ENCODE measurements around the gene FLNA. TPM values are rescaled to one million over a fixed set of nuclear protein-coding genes. Genes with fewer than 3 reads are reported as not detected.
"Not testable (repeated sequence)": the region's sequence is repeated elsewhere in the genome, so short reads cannot be mapped to it uniquely, and the experiment has no call there.

FLNA gene
- total and polyA plus RNA-seq, 2 donors (not counting 3 experiments of a cell fraction or from before 2014, with no cell fraction given), result 658 to 1,474 TPM

- Histone ChIP-seq H3K9ac (replicated peaks; ENCODE audit: extremely low read depth, insufficient read depth, low read length) (no peak overlapping the region), H3K79me2 (ENCODE audit: control insufficient read depth, insufficient read depth, low read length) (no peaks in the 10 kb centered on the region), H4K20me1 (replicated peaks; ENCODE audit: control insufficient read depth, extremely low read depth, insufficient read depth, low read length) (no peaks in the 10 kb centered on the region), H3K27me3 (ENCODE audit: control insufficient read depth in 2 of 2, insufficient read depth in 2 of 2, low read length in 2 of 2) (no peaks in the 10 kb centered on the region), H3K27ac (ENCODE audit: insufficient read depth, low read depth, low read length) (no peak overlapping the region), H3K4me2 (ENCODE audit: insufficient read depth, low read length) (no peak overlapping the region), H3K9me1 (replicated peaks; ENCODE audit: control insufficient read depth, extremely low read depth, insufficient read depth, low read length) (no peaks in the 10 kb centered on the region), H3K9me3 (replicated peaks; ENCODE audit: control insufficient read depth, insufficient read depth, low read length) (no peaks in the 10 kb centered on the region), H2AFZ (ENCODE audit: low read depth, low read length) (no peak overlapping the region), H3K36me3 (ENCODE audit: control insufficient read depth in 2 of 2, extremely low read depth in 1 of 2, insufficient read depth in 2 of 2, low read length in 2 of 2) (peaks cover 5 to 44% of the 10 kb centered on the region in 2 experiments), H3K4me1 (ENCODE audit: control insufficient read depth, extremely low read depth, insufficient read depth, low read length) (no peaks in the 10 kb centered on the region), H3K4me3 (replicated peaks in 1 of 3; ENCODE audit: insufficient read depth in 1 of 3, low read depth in 1 of 3, low read length in 3 of 3) (no peak overlapping the region)
- TF ChIP-seq FOS (IDR thresholded peaks at IDR 0.05; ENCODE audit: borderline replicate concordance, insufficient read depth, low read length) (no peak), MYC (IDR thresholded peaks at IDR 0.05; ENCODE audit: low read depth, low read length) (no peak), POLR2A (IDR thresholded peaks at IDR 0.05; ENCODE audit: low read depth, low read length) (no peak), EZH2 (IDR thresholded peaks at IDR 0.05; ENCODE audit: borderline replicate concordance, low read depth, low read length, severe bottlenecking) (no peak), POLR2AphosphoS5 (IDR thresholded peaks at IDR 0.05; ENCODE audit: insufficient read depth, low read depth, low read length) (no peak), CTCF (IDR thresholded peaks at IDR 0.05; ENCODE audit: extremely low read depth in 1 of 2, insufficient read depth in 1 of 2, low read depth in 1 of 2, low read length in 2 of 2) (no peak), GATA2 (IDR thresholded peaks at IDR 0.05; ENCODE audit: insufficient read depth, insufficient read length, low read depth, low read length) (no peak), JUN (IDR thresholded peaks at IDR 0.05; ENCODE audit: borderline replicate concordance, insufficient read depth, insufficient read length, low read depth) (no peak), MAX (IDR thresholded peaks at IDR 0.05; ENCODE audit: insufficient read depth, insufficient read length) (no peak)
- POLR2A ChIA-PET, result no interaction called here
- dilution Hi-C loops (cut with MboI; ENCODE audit: extremely low pct_ligation_motif_present, low sequenced_read_pairs), result no loop called here
- intact Hi-C loops (cut with micrococcal nuclease), result no loop called here
- FAIRE-seq, result peak; percentile 62
- DNase-seq (ENCODE audit: low read depth, low spot score), result no peak
- BruUV-seq (replicated peaks), result no TSS peak
- CTCF ChIA-PET, result no interaction called here
Observed at GRCh38 chrX:154348114-154348531, 26.3 kb downstream of the FLNA start.

- FAIRE-seq; H3K9me1 ChIP-seq (replicated peaks; ENCODE audit: control insufficient read depth, extremely low read depth, insufficient read depth, low read length); H3K9ac ChIP-seq (replicated peaks; ENCODE audit: extremely low read depth, insufficient read depth, low read length); H3K9me3 ChIP-seq (replicated peaks; ENCODE audit: control insufficient read depth, insufficient read depth, low read length); intact Hi-C loops (cut with micrococcal nuclease); H2AFZ ChIP-seq (ENCODE audit: low read depth, low read length); H3K27ac ChIP-seq (ENCODE audit: insufficient read depth, low read depth, low read length); H4K20me1 ChIP-seq (replicated peaks; ENCODE audit: control insufficient read depth, extremely low read depth, insufficient read depth, low read length); dilution Hi-C loops (cut with MboI; ENCODE audit: extremely low pct_ligation_motif_present, low sequenced_read_pairs); H3K4me1 ChIP-seq (ENCODE audit: control insufficient read depth, extremely low read depth, insufficient read depth, low read length); CTCF ChIA-PET; H3K79me2 ChIP-seq (ENCODE audit: control insufficient read depth, insufficient read depth, low read length); DNase-seq (ENCODE audit: low read depth, low spot score); BruUV-seq (replicated peaks); POLR2A ChIA-PET; H3K4me3 ChIP-seq (replicated peaks in 1 of 3; ENCODE audit: insufficient read depth in 1 of 3, low read depth in 1 of 3, low read length in 3 of 3); H3K27me3 ChIP-seq (ENCODE audit: control insufficient read depth in 2 of 2, insufficient read depth in 2 of 2, low read length in 2 of 2); H3K36me3 ChIP-seq (ENCODE audit: control insufficient read depth in 2 of 2, extremely low read depth in 1 of 2, insufficient read depth in 2 of 2, low read length in 2 of 2); H3K4me2 ChIP-seq (ENCODE audit: insufficient read depth, low read length): not testable (repeated sequence)
Observed at GRCh38 chrX:154343620-154344019, 30.8 kb downstream of the FLNA start.

- FAIRE-seq; BruUV-seq (replicated peaks); H3K9ac ChIP-seq (replicated peaks; ENCODE audit: extremely low read depth, insufficient read depth, low read length); H3K27me3 ChIP-seq (ENCODE audit: control insufficient read depth in 2 of 2, insufficient read depth in 2 of 2, low read length in 2 of 2); DNase-seq (ENCODE audit: low read depth, low spot score); H2AFZ ChIP-seq (ENCODE audit: low read depth, low read length); H3K27ac ChIP-seq (ENCODE audit: insufficient read depth, low read depth, low read length); H3K4me1 ChIP-seq (ENCODE audit: control insufficient read depth, extremely low read depth, insufficient read depth, low read length); dilution Hi-C loops (cut with MboI; ENCODE audit: extremely low pct_ligation_motif_present, low sequenced_read_pairs); H3K9me1 ChIP-seq (replicated peaks; ENCODE audit: control insufficient read depth, extremely low read depth, insufficient read depth, low read length); H4K20me1 ChIP-seq (replicated peaks; ENCODE audit: control insufficient read depth, extremely low read depth, insufficient read depth, low read length); H3K9me3 ChIP-seq (replicated peaks; ENCODE audit: control insufficient read depth, insufficient read depth, low read length); intact Hi-C loops (cut with micrococcal nuclease); POLR2A ChIA-PET; H3K4me3 ChIP-seq (replicated peaks in 1 of 3; ENCODE audit: insufficient read depth in 1 of 3, low read depth in 1 of 3, low read length in 3 of 3); CTCF ChIA-PET; H3K4me2 ChIP-seq (ENCODE audit: insufficient read depth, low read length); H3K79me2 ChIP-seq (ENCODE audit: control insufficient read depth, insufficient read depth, low read length); H3K36me3 ChIP-seq (ENCODE audit: control insufficient read depth in 2 of 2, extremely low read depth in 1 of 2, insufficient read depth in 2 of 2, low read length in 2 of 2): not testable (repeated sequence)
Observed at GRCh38 chrX:154343063-154343462, 31.4 kb downstream of the FLNA start.
